OCI-LY3 (cell line): Measurements from ENCODE around the gene YAF2.

Experiments
- H2AFZ ChIP-seq: fragments of 200-600, 300-600 bp; shearing (Covaris generic); 2 replicates; pipeline ENCODE4 v1.6.0; 2014; ENCODE audit warnings: antibody characterized with exemption, low read depth, low read length
- H3K27ac ChIP-seq: fragments of 200-600, 300-600 bp; sonication (generic); 2 replicates; pipeline ENCODE4 v1.5.1; 2014; ENCODE audit warnings: mild to moderate bottlenecking, low read length, moderate library complexity, mixed read lengths
- H3K27me3 ChIP-seq: fragments of 200-600, 300-600 bp; sonication (generic); 2 replicates; pipeline ENCODE4 v1.6.1; 2014; ENCODE audit warnings: low read depth, low read length, mixed read lengths
- H3K36me3 ChIP-seq: fragments of 200-600, 300-600 bp; sonication (generic); replicated peaks from 2 replicates; pipeline ENCODE3; 2014; ENCODE audit warnings: low read depth, low read length, mixed read lengths
- H3K4me1 ChIP-seq: fragments of 300-600, 200-600 bp; sonication (generic); 2 replicates; pipeline ENCODE4 v1.6.1; 2014; ENCODE audit warnings: low read length, mixed read lengths
- H3K4me2 ChIP-seq: fragments of 200-600, 300-600 bp; sonication (generic); 2 replicates; pipeline ENCODE4 v1.6.1; 2014; ENCODE audit warnings: low read length, mixed read lengths
- H3K4me3 ChIP-seq: fragments of 300-600, 200-600 bp; sonication (generic); 2 replicates; pipeline ENCODE4 v1.5.1; 2014; ENCODE audit warnings: antibody characterized with exemption, mild to moderate bottlenecking, low read length, moderate library complexity
- H3K79me2 ChIP-seq: fragments of 300-600, 200-600 bp; shearing (Covaris generic); 2 replicates; pipeline ENCODE4 v1.6.1; 2014; ENCODE audit warnings: mild to moderate bottlenecking, low read length, mixed read lengths
- H3K9ac ChIP-seq: fragments of 300-600, 200-600 bp; shearing (Covaris generic); 2 replicates; pipeline ENCODE4 v1.6.0; 2014; ENCODE audit warnings: mild to moderate bottlenecking, low read length, moderate library complexity
- H3K9me3 ChIP-seq: fragments of 200-600, 300-600 bp; shearing (Covaris generic); 2 replicates; pipeline ENCODE4 v1.6.1; 2014; ENCODE audit warnings: low read length, mixed read lengths; ENCODE audit not compliant: insufficient read depth
- H4K20me1 ChIP-seq: fragments of 200-600, 300-600 bp; sonication (generic); 2 replicates; pipeline ENCODE4 v1.6.1; 2016; ENCODE audit warnings: low read length, mixed read lengths; ENCODE audit not compliant: insufficient read depth
- EZH2phosphoT487 ChIP-seq: fragments of 200-600 bp; shearing (Covaris generic); IDR thresholded peaks from 2 replicates; pipeline ENCODE4 v1.6.1; 2018; ENCODE audit warnings: antibody characterized with exemption, mixed run types, low read depth
- TF ChIP-seq, protein P1 (sequence below): fragments of 200-600, 300-600 bp; sonication (generic); IDR thresholded peaks from 2 replicates; pipeline ENCODE4 v1.5.1; 2014; ENCODE audit warnings: antibody characterized with exemption, low read length, low read depth

YAF2 gene

GRCh38 chr12:42144158-42144407 lies 94.0 kb downstream of the YAF2 start:
- Histone ChIP-seq H3K27ac (peak overlapping the region; percentile 29; the same call in 1 of the 2 replicates), H3K36me3 (no peaks in the 10 kb centered on the region), H3K79me2 (peaks cover 40% of the 10 kb centered on the region)

DNA sequence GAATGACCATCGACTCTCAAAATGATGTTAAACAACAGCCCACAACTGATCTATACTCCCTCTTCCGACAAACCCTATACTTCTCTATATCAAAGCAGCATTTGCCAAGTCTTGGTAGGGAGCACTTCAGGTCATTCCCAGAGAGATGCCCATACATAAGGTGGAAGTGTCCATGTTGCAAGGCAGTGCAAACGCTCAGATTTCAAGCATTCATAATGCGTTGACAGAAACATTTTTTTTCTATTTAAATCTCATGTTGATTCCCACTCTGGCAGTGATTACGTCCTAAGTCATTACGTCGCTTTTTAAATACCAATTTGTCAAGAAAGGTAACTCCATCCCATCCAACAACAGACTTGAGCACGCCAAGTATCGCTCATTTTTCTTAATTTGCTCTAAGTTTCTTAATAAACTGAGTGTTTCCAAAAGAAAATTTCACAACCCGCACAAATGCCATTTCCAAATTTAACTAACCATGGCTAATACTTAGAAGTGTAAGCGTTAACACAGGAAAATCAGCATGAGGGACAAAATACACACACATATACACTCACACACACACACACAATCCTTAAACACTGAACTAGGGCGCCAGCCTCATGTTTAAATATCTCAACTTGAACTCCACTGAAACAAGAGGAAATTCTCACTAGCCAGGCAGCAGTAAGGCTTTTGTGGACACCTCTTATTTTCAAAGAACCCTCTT lies 94.4 kb downstream of the YAF2 start:
- H3K79me2 ChIP-seq, result peaks cover 43% of the 10 kb centered on the region

More at GRCh38 chr12:42144158-42144407, 94.0 kb downstream of the YAF2 start:
- Histone ChIP-seq H3K27me3 (no peaks in the 10 kb centered on the region), H2AFZ (peak overlapping the region; percentile 50; the same call in 1 of the 2 replicates), H3K4me1 (peaks cover 23% of the 10 kb centered on the region), H3K9ac (peak overlapping the region; percentile 69), H3K9me3 (no peaks in the 10 kb centered on the region), H3K4me2 (peak overlapping the region; percentile 90), H4K20me1 (peaks cover 19% of the 10 kb centered on the region; the same call in 1 of the 2 replicates), H3K4me3 (peak overlapping the region; percentile 82)
- no peak for TF ChIP-seq EZH2phosphoT487
- TF ChIP-seq, protein P1, sequence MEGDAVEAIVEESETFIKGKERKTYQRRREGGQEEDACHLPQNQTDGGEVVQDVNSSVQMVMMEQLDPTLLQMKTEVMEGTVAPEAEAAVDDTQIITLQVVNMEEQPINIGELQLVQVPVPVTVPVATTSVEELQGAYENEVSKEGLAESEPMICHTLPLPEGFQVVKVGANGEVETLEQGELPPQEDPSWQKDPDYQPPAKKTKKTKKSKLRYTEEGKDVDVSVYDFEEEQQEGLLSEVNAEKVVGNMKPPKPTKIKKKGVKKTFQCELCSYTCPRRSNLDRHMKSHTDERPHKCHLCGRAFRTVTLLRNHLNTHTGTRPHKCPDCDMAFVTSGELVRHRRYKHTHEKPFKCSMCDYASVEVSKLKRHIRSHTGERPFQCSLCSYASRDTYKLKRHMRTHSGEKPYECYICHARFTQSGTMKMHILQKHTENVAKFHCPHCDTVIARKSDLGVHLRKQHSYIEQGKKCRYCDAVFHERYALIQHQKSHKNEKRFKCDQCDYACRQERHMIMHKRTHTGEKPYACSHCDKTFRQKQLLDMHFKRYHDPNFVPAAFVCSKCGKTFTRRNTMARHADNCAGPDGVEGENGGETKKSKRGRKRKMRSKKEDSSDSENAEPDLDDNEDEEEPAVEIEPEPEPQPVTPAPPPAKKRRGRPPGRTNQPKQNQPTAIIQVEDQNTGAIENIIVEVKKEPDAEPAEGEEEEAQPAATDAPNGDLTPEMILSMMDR, result no peak

GRCh38 chr12:42141981-42142606 lies 96.0 kb downstream of the YAF2 start:
- Histone ChIP-seq H3K36me3 (no peaks in the 10 kb centered on the region), H4K20me1 (peaks cover 19% of the 10 kb centered on the region; the same call in 1 of the 2 replicates), H3K27ac (no peak overlapping the region), H3K79me2 (peaks cover 57% of the 10 kb centered on the region), H3K4me3 (no peak overlapping the region), H3K27me3 (no peaks in the 10 kb centered on the region), H3K4me2 (no peak overlapping the region), H2AFZ (no peak overlapping the region), H3K9me3 (no peaks in the 10 kb centered on the region), H3K9ac (no peak overlapping the region), H3K4me1 (peaks cover 17% of the 10 kb centered on the region)
- no peak for TF ChIP-seq EZH2phosphoT487
- TF ChIP-seq, protein P1, result no peak

More for the DNA sequence above, 94.4 kb downstream of the YAF2 start:
- H3K36me3 ChIP-seq, result no peaks in the 10 kb centered on the region
- H4K20me1 ChIP-seq, result peaks cover 19% of the 10 kb centered on the region; the same call in 1 of the 2 replicates
- no peaks in the 10 kb centered on the region for H3K9me3 ChIP-seq
- H3K4me3 ChIP-seq, result peak overlapping the region; percentile 82
- TF ChIP-seq EZH2phosphoT487, result no peak
- TF ChIP-seq, protein P1, result no peak
- H3K4me2 ChIP-seq, result peak overlapping the region; percentile 90
- H3K9ac ChIP-seq, result peak overlapping the region; percentile 69
- no peaks in the 10 kb centered on the region for H3K27me3 ChIP-seq
- no peak overlapping the region for H3K27ac ChIP-seq
- H3K4me1 ChIP-seq, result peaks cover 21% of the 10 kb centered on the region
- peak overlapping the region; percentile 50; the same call in 1 of the 2 replicates for H2AFZ ChIP-seq

DNA sequence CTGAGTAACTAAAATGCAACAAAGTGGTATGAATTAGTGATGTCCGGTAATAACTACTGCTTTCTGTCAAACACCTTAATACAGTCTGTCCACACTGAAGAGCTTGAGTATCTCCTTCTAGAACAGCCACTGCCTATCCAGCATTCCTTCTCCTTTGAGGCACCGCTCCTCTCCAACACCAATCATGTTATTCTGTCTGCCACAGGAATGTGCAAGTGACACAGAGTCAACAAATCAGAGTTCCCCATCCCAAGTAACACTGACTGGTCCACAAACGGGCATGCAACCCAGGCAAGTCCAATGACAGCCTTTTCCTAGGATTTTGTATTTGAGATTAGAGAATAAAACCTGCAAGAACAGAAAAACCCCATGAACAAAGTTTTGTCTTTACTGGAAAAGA lies 97.1 kb downstream of the YAF2 start:
- Histone ChIP-seq H4K20me1 (peaks cover 19% of the 10 kb centered on the region; the same call in 1 of the 2 replicates), H3K4me2 (no peak overlapping the region)
- no peak for TF ChIP-seq EZH2phosphoT487
- TF ChIP-seq, protein P1, result no peak

More for the DNA sequence above, 97.1 kb downstream of the YAF2 start:
- Histone ChIP-seq H3K9me3 (no peaks in the 10 kb centered on the region), H3K4me3 (no peak overlapping the region), H3K9ac (no peak overlapping the region), H3K27ac (no peak overlapping the region), H3K4me1 (peaks cover 17% of the 10 kb centered on the region), H3K36me3 (no peaks in the 10 kb centered on the region), H3K79me2 (peaks cover 68% of the 10 kb centered on the region), H2AFZ (no peak overlapping the region), H3K27me3 (no peaks in the 10 kb centered on the region)
